A549 treated with ZK216348 at 1 μM for 4 hours (cell line): ENCODE results near the gene ETV3L. TPM values are rescaled to one million over a fixed set of nuclear protein-coding genes. Genes with fewer than 3 reads are reported as not detected.

Experiments used
- total RNA-seq: library from RNA; stranded (reverse); fragments of 200-300 nt; extraction: Qiagen RNA extraction; gene quantifications from 5 replicates; pipeline ENCODE4 v1.2.3, GENCODE V29; 2022; ENCODE audit warnings: low read depth

Gene ETV3L
- not detected in 5 replicates for total RNA-seq

DNA sequence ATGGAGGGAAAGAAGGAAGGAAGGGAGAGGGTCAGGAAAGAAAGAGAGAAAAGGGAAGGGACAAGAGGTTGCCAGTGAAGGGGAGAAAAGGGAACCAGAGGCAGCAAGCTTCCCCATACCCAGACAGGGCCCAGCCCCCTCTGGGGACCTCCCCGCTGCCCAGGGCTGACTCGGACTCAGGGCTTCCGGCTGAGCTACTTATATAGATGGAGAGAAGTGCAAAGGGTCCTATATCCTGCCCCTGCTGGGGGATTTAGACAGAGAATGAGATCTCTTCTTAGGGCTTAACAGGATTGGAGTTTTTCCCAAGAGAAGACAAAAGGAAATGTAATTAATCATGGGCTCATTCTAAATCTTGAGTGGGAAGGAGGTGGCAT lies at the start of gene ETV3L:
Gene ETV3L (minus strand): TSS at position 176 of the 377 bp plus-strand sequence. CDS start 285 bp downstream, outside the sequence.

DNA sequence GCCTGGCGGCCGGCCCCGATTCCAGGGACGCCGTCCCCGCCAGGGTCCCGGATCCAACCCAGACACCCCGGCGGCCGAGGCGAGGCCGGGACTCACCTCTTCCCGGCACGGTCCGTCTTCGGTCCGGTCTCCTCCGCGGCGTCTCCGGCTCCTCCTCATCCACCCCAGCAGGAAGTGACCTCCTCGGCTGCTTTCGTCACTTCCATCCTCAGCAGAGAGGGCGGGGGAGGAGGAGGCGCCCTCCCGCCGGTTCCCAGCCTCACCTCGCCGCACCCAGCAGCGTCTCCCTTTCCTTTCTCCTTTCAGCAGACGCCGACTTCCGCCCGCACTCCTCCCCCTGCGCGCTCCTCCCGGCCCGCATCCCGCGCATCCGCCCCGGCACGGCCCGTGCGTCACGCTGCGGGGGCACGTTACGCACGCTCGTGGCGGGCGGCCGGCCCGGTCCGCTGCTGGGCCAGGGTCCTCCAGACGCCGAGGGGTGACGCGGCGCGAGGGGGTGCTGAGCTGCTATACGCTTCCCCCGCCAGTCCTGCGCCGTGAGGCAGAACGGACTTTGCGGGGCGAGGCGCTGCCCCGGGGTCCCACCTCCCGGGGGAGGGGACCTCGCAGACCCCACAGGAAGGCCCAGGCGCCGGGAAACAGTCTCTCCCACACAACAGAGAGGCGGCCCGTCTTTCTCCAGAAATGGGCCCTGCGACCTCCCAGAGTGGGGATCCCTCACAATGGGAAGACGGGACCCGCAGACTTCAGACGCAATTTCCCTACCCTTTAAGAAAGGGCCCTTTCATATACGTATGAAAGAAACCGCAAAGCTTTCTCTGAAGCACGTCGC lies 38.8 kb upstream of the ETV3L start, which contains the start of gene ETV3:
Gene ETV3 (minus strand): TSS at position 176 of the 832 bp plus-strand sequence. CDS start 2,043 bp downstream, outside the sequence.

DNA sequence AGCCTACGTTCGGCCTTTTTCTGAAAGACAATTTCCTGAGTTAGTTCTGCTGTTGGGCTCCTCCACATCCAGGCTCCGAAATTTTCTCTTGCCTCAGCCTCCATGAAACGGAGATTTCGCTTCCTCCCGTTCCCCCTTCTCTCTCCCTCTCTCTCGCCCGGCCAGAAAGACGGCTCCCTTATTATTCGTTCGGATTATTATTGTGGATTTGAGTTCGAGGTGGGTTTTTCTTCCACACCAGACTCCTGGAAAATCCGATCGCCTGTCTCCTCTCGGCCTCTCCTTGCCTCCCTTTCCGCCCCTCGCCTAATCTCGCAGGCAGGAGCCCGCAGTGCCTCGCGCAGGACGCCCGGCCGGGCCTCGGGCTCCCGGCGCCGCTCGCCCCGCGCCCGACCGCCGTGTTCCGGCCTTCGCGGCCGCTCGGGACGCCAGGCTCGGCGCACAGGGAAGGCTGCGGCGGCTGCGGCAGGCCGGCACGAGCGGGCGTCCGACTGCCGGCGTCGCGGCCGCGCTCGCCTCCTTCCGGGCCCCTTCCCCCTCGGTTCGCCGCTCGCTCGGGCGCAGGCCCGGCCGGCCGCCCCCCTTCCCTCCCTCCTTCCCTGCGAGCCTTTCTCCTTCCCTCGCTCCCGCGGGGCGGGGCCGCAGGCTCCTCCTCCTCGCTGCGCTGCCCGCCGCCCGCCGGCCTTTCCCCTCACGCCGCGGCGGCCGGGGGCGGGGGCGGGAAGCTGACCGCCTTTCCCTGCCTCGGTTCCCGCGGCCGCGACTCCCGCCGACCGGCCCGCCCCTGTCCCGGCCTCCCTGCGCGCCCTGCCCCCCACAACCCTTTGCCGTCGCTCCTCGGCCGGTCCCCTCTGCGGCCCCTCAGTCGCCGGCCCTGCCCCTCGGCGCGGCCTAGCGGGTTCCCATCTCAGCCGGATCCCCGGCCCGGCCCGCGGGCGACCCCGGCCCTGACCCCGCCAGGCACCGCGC lies 54.1 kb downstream of the ETV3L start, which contains the start of gene ARHGEF11:
Gene ARHGEF11 (minus strand): TSS at position 493 of the 969 bp plus-strand sequence. CDS start 1,412 bp downstream, outside the sequence.

Other genes starting within 250 kb of the ETV3L start
- not detected in 5 replicates for gene INSRR, start 240.7 kb downstream of the ETV3L start, total RNA-seq
- 0.11 to 0.16 TPM (median 0.12 TPM) in 3 of 5 replicates, not detected in the others for gene NTRK1, start 238.9 kb downstream of the ETV3L start, total RNA-seq
- gene PEAR1, start 206.1 kb downstream of the ETV3L start, total RNA-seq = 5.4 to 12.1 TPM (median 9.3 TPM) in 5 replicates
- gene LRRC71, start 179.2 kb downstream of the ETV3L start, total RNA-seq = 0.12 to 0.24 TPM (median 0.15 TPM) in 5 replicates
- 15.3 to 21.6 TPM (median 18.8 TPM) in 5 replicates for gene ARHGEF11, start 54.1 kb downstream of the ETV3L start, total RNA-seq
- 8.6 to 14.4 TPM (median 11.6 TPM) in 5 replicates for gene ETV3, start 38.6 kb upstream of the ETV3L start, total RNA-seq